ENCODE results near the gene YIPF7.

YIPF7 gene

DNA sequence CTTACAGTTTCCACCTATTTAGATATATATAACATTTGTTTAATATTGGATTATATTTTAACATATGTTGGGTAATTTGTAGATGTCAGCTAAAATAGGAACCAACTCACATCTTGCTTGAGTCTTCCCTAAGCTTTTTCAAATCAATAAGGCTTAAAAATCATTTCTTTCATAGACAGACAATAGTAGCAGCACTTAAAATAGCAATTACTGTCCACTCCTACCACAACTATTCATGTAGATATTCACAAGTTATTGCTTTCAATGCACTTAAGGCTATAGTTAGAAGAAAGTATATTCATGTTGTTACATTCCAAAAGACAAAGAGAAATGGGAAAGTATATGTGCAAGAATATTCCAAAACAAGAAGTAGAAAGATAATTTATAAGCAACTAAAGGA is 71.2 kb downstream of the YIPF7 start:
- DNase-seq (ENCODE audit: low spot score): no peak
- TF ChIP-seq, protein P1, sequence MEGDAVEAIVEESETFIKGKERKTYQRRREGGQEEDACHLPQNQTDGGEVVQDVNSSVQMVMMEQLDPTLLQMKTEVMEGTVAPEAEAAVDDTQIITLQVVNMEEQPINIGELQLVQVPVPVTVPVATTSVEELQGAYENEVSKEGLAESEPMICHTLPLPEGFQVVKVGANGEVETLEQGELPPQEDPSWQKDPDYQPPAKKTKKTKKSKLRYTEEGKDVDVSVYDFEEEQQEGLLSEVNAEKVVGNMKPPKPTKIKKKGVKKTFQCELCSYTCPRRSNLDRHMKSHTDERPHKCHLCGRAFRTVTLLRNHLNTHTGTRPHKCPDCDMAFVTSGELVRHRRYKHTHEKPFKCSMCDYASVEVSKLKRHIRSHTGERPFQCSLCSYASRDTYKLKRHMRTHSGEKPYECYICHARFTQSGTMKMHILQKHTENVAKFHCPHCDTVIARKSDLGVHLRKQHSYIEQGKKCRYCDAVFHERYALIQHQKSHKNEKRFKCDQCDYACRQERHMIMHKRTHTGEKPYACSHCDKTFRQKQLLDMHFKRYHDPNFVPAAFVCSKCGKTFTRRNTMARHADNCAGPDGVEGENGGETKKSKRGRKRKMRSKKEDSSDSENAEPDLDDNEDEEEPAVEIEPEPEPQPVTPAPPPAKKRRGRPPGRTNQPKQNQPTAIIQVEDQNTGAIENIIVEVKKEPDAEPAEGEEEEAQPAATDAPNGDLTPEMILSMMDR (conservative IDR thresholded peaks at IDR 0.05; ENCODE audit: low read depth): no peak
- ChIA-PET POLR2A (ENCODE audit: low non-redundant PET) (no interaction called here), CTCF (interaction anchor here (0.8 kb wide), 1 partner anchor 472 kb away, joined by 3 read pairs; no protein-coding TSS in a partner anchor)
- H3K27ac ChIP-seq: no peak overlapping the region

DNA sequence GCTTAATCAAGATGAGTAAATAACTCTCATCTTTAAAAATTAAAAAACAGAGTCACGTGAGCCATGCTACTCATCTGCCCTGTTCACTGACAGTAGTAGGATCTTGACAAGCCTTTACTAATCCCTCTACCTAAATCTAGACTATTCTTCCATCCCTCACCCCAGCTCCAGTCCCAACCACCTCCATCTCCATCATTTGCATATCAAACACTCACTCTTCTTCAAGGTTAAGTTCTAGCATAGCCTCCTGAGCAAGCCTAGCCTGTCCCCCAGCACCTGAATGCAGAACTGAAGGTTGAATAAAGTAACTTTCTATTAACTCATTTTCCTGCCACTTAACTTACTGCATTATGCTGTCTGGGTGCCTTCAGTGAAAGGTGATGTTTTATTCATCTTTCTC is 72.5 kb downstream of the YIPF7 start:
- ChIA-PET CTCF (no interaction called here), POLR2A (ENCODE audit: low non-redundant PET) (no interaction called here)
- no peak overlapping the region for H3K27ac ChIP-seq
- TF ChIP-seq, protein P1 (conservative IDR thresholded peaks at IDR 0.05; ENCODE audit: low read depth): no peak
- DNase-seq (ENCODE audit: low spot score): no peak
